COR-L47 (cell line): ENCODE results near the gene CLNS1A.
"Not testable (repeated sequence)": the region's sequence is repeated elsewhere in the genome, so short reads cannot be mapped to it uniquely, and the experiment has no call there.

Experiments
- DNase-seq: peaks from one replicate; lab custom pipeline; 2025; lab: John Stamatoyannopoulos, UW

CLNS1A gene

GRCh38 chr11:77617892-77618291 lies 19.7 kb downstream of the CLNS1A start:
- no peak for DNase-seq

GRCh38 chr11:77611921-77612320 lies 25.7 kb downstream of the CLNS1A start:
- no peak for DNase-seq

- no peak for DNase-seq
Observed at GRCh38 chr11:77609234-77609633, 28.4 kb downstream of the CLNS1A start.

DNA sequence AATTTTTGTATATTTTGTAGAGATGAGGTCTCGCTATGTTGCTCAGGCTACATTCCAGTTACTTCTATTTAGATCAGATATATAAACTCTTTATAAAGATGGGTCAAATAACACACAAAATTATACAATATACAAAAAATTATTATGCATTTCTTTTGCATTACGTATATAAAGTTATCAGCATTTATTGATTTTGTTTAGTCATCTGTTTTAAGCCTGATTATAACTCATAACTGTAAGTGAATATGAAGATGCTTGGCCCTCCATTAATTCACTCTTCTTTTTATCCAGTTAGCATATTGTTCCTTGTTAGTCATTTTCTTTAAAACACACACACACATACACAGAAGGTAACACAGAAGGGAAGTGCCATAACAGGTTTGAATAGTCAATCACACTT lies 33.3 kb downstream of the CLNS1A start:
- no peak for DNase-seq

- no peak for DNase-seq
Observed at GRCh38 chr11:77602381-77603088, 35.1 kb downstream of the CLNS1A start.

DNA sequence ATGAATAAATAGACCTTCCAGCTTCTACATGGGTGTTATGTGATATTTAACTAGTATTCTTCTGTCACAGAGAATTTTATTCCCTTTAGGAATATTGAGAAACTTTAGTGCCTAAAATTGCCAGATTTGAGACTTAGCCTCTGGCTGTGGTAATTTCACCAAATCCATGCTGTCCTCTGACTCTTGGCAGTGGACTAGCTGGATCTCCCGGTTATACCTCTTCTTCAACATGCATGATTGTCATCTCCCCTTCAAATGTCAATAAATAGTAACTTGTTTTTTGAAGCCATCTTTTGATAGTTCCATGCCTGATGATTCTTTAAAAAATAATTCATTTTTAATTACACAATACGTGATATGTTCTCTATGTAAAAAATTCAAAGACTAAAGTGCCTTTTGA lies 39.4 kb downstream of the CLNS1A start:
- no peak for DNase-seq

DNA sequence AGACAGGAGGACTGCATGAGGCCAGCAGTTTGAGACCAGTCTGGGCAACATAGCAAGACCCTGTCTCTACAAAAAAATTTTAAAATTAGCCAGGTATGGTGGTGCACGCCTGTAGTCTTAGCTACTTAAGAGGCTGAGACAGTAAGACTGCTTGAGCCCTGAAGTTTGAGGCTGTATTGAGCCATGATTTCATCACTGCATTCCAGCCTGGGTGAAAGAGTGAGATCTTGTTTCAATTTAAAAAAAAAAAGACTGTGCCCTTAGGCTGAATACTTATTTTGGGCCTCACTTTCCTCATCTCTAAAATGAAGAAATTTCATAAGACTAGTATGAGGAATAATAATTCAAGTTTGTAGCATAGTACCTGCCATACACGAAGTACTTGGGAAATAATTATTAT lies 41.0 kb downstream of the CLNS1A start:
- no peak for DNase-seq

DNA sequence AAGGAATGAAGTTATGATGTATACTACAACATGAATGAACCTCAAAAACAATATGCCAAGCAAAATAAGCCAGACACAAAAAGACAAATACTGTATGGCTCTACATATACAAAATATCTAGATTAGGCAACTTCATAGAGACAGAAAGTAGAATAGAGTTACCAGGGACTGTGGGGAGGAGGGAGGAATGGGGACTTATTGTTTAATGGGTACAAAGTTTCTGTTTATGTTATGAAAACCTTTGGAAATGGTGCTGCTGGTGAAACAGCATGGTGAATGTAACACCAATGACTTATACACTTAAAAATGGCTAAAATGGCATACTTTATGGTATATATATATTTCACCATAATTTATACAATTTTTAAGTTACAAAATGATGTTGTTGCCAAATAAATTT lies 43.7 kb downstream of the CLNS1A start:
- DNase-seq: no peak

- peak; percentile 82 for DNase-seq
Observed at GRCh38 chr11:77592727-77593126, 44.9 kb downstream of the CLNS1A start.

DNA sequence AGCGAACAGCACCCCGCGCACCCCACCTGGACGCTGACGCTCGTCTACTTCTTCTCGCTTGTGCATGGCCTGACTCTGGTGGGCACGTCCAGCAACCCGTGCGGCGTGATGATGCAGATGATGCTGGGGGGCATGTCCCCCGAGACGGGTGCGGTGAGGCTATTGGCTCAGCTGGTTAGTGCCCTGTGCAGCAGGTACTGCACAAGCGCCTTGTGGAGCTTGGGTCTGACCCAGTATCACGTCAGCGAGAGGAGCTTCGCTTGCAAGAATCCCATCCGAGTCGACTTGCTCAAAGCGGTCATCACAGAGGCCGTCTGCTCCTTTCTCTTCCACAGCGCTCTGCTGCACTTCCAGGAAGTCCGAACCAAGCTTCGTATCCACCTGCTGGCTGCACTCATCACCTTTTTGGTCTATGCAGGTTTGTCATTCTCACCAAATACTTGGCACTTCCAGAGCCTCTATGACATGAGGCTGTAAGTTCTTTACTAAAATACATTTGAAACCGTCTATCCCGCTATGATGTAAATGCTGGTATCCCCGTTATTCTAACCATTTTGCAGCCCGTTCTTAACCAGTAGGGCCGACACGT lies 47.3 kb downstream of the CLNS1A start:
- DNase-seq: peak; percentile 45

- peak; percentile 74 for DNase-seq
Observed at GRCh38 chr11:77589521-77590193, 47.9 kb downstream of the CLNS1A start, which contains the start of gene AQP11. Gene AQP11, plus strand, starts transcription at chr11:77589953. Its CDS starts 40 bp downstream, at chr11:77589993.

DNA sequence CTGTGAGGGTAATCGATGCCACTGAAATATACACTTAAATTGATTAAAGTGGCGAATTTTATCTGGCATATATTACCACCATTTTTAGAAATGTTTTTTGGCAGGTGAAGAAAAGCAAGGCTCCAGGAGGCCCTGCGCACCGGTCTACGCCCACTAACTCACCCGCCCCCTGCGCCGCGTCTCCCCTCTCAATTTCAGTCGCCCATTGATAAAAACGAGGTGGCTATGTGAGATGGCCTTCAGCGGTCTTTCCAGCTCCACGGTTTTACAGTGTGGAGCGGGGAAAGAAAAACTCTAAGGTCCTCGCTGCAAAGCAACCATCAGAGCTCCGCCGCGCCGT lies 48.4 kb downstream of the CLNS1A start:
- no peak for DNase-seq

GRCh38 chr11:77580712-77581337 lies 56.8 kb downstream of the CLNS1A start:
- peak; percentile 17 for DNase-seq

DNA sequence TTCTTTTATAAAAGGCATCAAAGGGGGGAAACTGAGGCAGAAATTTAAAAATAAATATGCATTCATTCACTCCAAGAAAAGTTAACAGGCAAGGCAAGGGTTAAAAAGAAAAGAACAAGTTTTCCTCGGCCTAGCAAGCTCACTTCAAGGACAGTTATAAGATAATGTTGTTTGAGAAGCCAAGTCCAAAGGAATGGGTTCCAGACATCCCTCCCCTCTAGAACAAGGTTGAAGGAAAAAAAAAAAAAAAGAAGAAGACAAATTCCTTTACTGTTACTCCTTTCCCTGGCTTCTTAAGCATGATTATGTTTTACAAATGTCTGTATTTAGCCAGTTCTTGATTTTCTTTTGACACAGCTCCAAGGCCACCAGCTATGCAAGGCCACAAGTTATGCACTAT lies 62.2 kb downstream of the CLNS1A start:
- not testable (repeated sequence) for DNase-seq

DNA sequence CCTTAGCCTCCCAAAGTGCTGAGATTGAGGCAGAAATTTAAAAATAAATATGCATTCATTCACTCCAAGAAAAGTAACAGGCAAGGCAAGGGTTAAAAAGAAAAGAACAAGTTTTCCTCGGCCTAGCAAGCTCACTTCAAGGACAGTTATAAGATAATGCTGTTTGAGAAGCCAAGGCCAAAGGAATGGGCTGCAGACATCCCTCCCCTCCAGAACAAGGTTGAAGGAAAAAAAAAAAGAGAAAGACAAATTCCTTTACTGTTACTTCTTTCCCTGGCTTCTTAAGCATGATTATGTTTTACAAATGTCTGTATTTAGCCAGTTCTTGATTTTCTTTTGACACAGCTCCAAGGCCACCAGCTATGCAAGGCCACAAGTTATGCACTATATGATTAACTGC lies 66.7 kb downstream of the CLNS1A start:
- DNase-seq: not testable (repeated sequence)

DNA sequence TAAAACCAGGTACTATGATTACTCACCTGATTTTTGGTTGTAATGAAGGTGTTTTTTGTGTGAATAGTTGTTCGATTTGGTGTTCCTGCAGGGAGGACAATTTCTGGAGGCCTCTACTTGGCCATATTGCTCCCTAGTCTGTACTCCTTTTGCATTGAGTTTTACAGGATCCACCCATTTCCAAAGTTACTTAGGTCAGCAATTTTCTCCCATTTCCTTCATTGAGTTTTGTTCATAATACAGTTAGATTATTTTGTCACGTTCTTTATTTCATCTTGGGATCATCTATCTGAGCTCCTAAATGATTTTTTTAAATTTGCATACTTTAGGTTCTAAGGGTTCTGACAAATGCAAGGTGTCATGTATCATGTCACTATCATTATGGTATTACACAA lies 67.9 kb downstream of the CLNS1A start:
- DNase-seq: no peak

GRCh38 chr11:77568916-77569675 lies 68.5 kb downstream of the CLNS1A start:
- no peak for DNase-seq

DNA sequence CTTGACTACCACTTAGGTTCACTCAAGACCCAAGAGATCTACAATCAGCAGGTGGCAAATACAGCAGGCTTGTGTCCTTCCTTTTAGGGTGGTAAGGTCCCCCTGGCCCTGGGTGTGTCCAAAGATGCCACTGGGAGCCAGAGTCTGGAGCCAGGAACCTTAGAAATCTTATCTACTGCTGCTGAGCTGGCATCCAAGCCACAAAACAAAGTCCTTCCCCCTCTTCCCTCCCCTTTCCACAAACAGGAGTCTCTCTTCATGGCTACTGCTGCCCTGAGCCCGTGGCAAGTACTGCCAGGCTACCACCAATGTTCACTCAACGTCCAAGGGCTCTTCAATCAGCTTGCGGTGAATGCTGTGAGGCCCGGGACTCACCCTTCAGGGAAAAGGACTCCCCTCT lies 69.3 kb downstream of the CLNS1A start:
- no peak for DNase-seq
